ENCODE measurements around the gene PRAC1.
A peak's percentile ranks its signal among the peaks of the same experiment; 100 is the strongest.

Gene PRAC1

GRCh38 chr17:48729335-48730239 is 7.3 kb upstream of the PRAC1 start:
- Histone ChIP-seq H3K9me3 (replicated peaks; ENCODE audit: low read length) (no peaks in the 10 kb centered on the region), H3K4me3 (ENCODE audit: low read length) (no peak overlapping the region), H3K9ac (ENCODE audit: low read depth, low read length) (no peak overlapping the region), H3K4me1 (ENCODE audit: control insufficient read depth, insufficient read depth, low read length) (peaks cover 4% of the 10 kb centered on the region), H3K4me2 (ENCODE audit: low read length) (no peak overlapping the region), H3K36me3 (ENCODE audit: insufficient read depth, low read length) (no peaks in the 10 kb centered on the region), H3K27me3 (ENCODE audit: control insufficient read depth, insufficient read depth, low read length) (peaks cover 96% of the 10 kb centered on the region)

GRCh38 chr17:48728232-48729231 is 6.2 kb upstream of the PRAC1 start, which contains the start of gene HOXB13:
Gene HOXB13 (minus strand): TSS chr17:48728750. CDS start chr17:48728593, 157 bp downstream.
- H3K9ac ChIP-seq (ENCODE audit: low read depth, low read length), result no peak within 1 kb of the TSS
- peaks cover 4% of the 10 kb centered on the region for H3K4me1 ChIP-seq (ENCODE audit: control insufficient read depth, insufficient read depth, low read length)
- peak within 1 kb of the TSS; percentile 51 for H3K4me3 ChIP-seq (ENCODE audit: low read length)
- peaks cover 96% of the 10 kb centered on the region for H3K27me3 ChIP-seq (ENCODE audit: control insufficient read depth, insufficient read depth, low read length)
- H3K9me3 ChIP-seq (replicated peaks; ENCODE audit: low read length), result no peaks in the 10 kb centered on the region
- peak within 1 kb of the TSS; percentile 72 for H3K4me2 ChIP-seq (ENCODE audit: low read length)
- H3K36me3 ChIP-seq (ENCODE audit: insufficient read depth, low read length), result no peaks in the 10 kb centered on the region

GRCh38 chr17:48727415-48728175 is 5.3 kb upstream of the PRAC1 start:
- no peak overlapping the region for H3K4me2 ChIP-seq (ENCODE audit: low read length)
- H3K36me3 ChIP-seq (ENCODE audit: insufficient read depth, low read length), result no peaks in the 10 kb centered on the region
- H3K9me3 ChIP-seq (replicated peaks; ENCODE audit: low read length), result no peaks in the 10 kb centered on the region
- no peak overlapping the region for H3K9ac ChIP-seq (ENCODE audit: low read depth, low read length)
- peaks cover 96% of the 10 kb centered on the region for H3K27me3 ChIP-seq (ENCODE audit: control insufficient read depth, insufficient read depth, low read length)
- peaks cover 4% of the 10 kb centered on the region for H3K4me1 ChIP-seq (ENCODE audit: control insufficient read depth, insufficient read depth, low read length)
- no peak overlapping the region for H3K4me3 ChIP-seq (ENCODE audit: low read length)

DNA sequence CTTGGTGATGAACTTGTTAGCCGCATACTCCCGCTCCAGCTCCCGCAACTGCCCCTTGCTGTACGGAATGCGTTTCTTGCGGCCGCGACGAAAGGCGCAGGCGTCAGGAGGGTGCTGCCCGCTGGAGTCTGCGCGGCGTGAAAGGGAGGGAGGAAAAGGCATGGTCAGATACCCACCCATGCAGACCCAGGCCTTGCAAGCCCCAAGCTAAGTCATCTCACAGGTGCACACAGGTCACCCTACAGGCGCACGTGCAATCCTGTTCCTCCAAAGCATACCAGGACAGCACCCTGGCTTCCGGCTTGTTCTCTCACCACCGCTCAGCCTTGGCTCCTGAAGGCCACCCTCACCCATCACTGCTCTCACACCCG is 4.6 kb upstream of the PRAC1 start:
- Histone ChIP-seq H3K27me3 (ENCODE audit: control insufficient read depth, insufficient read depth, low read length) (peaks cover 96% of the 10 kb centered on the region), H3K9ac (ENCODE audit: low read depth, low read length) (no peak overlapping the region), H3K4me3 (ENCODE audit: low read length) (no peak overlapping the region), H3K36me3 (ENCODE audit: insufficient read depth, low read length) (no peaks in the 10 kb centered on the region), H3K4me1 (ENCODE audit: control insufficient read depth, insufficient read depth, low read length) (peaks cover 4% of the 10 kb centered on the region), H3K4me2 (ENCODE audit: low read length) (no peak overlapping the region), H3K9me3 (replicated peaks; ENCODE audit: low read length) (no peaks in the 10 kb centered on the region)

DNA sequence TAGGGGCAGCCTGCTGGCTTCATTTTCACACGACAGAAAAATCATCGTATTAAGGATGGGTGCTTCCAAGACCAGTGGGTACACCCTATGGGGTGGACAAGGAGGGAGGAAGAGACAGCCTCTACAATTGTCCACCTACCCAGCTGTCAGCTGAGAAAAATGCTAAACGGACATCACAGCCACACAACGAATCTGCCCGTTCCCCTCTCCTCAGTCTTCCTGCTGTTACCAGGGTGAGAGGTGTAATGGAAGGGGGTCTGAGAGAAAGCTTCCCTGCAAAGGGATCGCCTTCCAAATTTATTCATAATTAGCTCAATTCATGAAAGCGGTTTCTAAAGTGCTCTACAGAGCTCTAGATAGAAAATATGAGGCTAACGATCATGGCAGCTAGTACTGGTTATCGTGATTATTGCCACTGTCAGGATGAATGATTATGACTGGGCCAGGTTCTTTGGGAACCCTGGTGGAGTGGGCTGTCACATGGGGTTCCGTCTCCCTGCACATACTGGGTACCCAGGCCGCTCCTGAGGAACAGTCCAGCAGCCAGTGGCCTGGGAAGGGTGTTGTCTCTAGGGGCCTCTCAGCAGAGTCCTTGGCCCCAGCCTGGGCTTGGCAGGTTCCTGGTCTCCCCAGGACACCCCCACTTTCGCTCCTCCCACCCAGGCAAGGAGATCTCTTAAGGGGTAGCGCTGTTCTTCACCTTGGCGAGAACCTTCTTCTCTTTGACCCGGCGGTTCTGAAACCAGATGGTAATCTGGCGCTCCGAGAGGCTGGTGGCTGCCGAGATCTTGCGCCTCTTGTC is 4.0 kb upstream of the PRAC1 start:
- Histone ChIP-seq H3K9ac (ENCODE audit: low read depth, low read length) (no peak overlapping the region), H3K4me3 (ENCODE audit: low read length) (no peak overlapping the region), H3K4me1 (ENCODE audit: control insufficient read depth, insufficient read depth, low read length) (peaks cover 4% of the 10 kb centered on the region), H3K9me3 (replicated peaks; ENCODE audit: low read length) (no peaks in the 10 kb centered on the region), H3K36me3 (ENCODE audit: insufficient read depth, low read length) (no peaks in the 10 kb centered on the region), H3K4me2 (ENCODE audit: low read length) (no peak overlapping the region), H3K27me3 (ENCODE audit: control insufficient read depth, insufficient read depth, low read length) (peaks cover 95% of the 10 kb centered on the region)

DNA sequence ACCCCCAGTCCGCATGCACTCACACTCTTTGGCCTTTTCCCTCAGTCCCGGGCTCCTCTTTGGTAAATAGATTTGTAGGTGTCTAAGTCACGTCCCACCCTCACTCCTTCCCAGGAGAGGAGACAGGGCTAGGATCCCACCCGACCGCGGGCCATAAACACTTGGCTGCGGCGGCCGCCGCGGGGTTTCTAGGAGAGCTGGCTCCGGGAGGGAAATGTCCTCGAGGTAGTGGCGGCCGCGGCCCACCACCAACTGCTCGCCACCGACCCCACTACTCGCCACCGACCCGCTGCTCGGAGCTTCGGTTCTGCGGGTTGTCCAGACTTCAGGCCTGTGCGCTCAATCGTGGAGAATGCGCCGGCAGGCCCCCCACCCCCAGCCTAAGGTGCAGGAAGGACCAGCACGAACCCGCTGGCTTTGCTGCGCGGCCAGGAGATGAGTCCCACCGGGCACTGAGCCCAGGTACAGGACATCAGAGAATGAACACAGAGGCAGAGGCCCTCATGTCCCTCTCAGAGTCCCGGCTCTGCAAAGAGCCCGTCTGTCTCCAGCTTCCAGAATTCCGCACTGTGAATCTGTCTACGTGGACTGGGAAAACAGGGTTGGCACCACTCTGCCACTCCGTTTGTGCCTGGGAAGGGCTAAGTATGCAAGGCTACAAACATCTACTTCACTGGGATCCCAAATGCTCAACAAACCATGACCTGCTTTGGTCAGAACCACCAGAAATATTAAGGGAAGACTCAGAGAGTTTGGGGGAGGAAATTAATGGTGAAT is 3.2 kb upstream of the PRAC1 start:
- Histone ChIP-seq H3K4me1 (ENCODE audit: control insufficient read depth, insufficient read depth, low read length) (peaks cover 4% of the 10 kb centered on the region), H3K9me3 (replicated peaks; ENCODE audit: low read length) (no peaks in the 10 kb centered on the region), H3K9ac (ENCODE audit: low read depth, low read length) (no peak overlapping the region), H3K36me3 (ENCODE audit: insufficient read depth, low read length) (no peaks in the 10 kb centered on the region), H3K4me2 (ENCODE audit: low read length) (peak overlapping the region; percentile 52), H3K27me3 (ENCODE audit: control insufficient read depth, insufficient read depth, low read length) (peaks cover 96% of the 10 kb centered on the region), H3K4me3 (ENCODE audit: low read length) (no peak overlapping the region)

DNA sequence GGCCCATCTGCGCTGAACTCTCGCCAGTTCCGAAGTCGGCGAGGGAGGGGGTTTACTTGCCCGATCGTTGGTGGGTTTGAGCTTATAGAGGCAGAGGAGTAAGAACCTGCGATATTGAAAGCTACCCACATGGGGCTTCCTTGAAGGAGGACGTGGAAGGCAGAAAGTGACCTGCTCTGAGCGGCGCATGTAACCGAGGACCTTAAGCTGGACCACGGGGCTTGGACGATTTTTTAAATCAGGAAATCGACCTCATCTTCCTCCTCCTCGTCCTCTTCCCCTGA is 2.6 kb upstream of the PRAC1 start:
- H3K36me3 ChIP-seq (ENCODE audit: insufficient read depth, low read length), result no peaks in the 10 kb centered on the region
- no peak overlapping the region for H3K9ac ChIP-seq (ENCODE audit: low read depth, low read length)
- no peak overlapping the region for H3K4me3 ChIP-seq (ENCODE audit: low read length)
- H3K9me3 ChIP-seq (replicated peaks; ENCODE audit: low read length), result no peaks in the 10 kb centered on the region
- H3K27me3 ChIP-seq (ENCODE audit: control insufficient read depth, insufficient read depth, low read length), result peaks cover 96% of the 10 kb centered on the region
- peaks cover 4% of the 10 kb centered on the region for H3K4me1 ChIP-seq (ENCODE audit: control insufficient read depth, insufficient read depth, low read length)
- peak overlapping the region; percentile 52 for H3K4me2 ChIP-seq (ENCODE audit: low read length)

- Histone ChIP-seq H3K9ac (ENCODE audit: low read depth, low read length) (no peak overlapping the region), H3K4me1 (ENCODE audit: control insufficient read depth, insufficient read depth, low read length) (peaks cover 4% of the 10 kb centered on the region), H3K9me3 (replicated peaks; ENCODE audit: low read length) (no peaks in the 10 kb centered on the region), H3K27me3 (ENCODE audit: control insufficient read depth, insufficient read depth, low read length) (peaks cover 96% of the 10 kb centered on the region), H3K4me3 (ENCODE audit: low read length) (no peak overlapping the region), H3K4me2 (ENCODE audit: low read length) (peak overlapping the region; percentile 52), H3K36me3 (ENCODE audit: insufficient read depth, low read length) (no peaks in the 10 kb centered on the region)
Measured at GRCh38 chr17:48724251-48725003, 2.1 kb upstream of the PRAC1 start.

DNA sequence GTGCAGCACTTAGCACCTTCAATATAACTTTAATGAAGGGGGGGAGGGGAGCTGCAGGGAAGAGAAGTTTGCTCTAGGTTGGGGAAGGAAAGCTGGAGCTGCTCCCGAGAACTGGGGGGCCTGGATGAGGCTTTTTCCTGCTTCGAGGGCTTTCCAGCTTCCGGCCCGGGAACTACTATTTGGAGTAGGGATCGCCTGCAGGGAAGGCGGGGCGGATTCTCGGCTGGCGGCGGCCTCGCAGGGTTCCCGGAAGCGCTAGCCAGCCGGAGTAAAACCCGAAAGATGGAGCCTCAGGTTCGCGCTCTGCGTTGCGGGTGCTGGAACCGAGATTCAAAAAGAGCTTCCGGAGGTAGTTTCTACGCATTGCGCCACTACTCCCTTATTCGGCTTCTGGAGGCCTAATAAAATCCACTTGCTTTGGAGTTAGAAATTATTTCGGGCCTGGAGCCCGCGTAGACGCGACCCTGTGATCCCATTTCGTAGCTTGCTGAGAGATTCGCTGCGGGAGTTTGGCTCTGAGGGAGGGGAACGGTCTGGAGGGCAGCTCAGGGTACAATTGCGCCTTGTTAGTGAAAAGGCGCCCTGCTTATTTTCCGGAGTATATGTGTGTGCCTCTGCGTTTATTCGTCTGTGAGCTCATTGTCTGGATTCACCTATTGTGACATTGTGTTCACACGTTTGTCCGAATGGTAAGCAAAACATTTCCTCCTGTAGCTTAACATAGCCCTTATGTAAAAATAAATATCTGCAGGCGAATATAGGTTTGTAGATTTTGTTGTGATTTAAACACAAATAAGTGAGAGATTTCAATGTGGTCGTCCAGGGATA is 1.3 kb upstream of the PRAC1 start:
- Histone ChIP-seq H3K4me2 (ENCODE audit: low read length) (no peak overlapping the region), H3K36me3 (ENCODE audit: insufficient read depth, low read length) (no peaks in the 10 kb centered on the region), H3K4me3 (ENCODE audit: low read length) (no peak overlapping the region), H3K9ac (ENCODE audit: low read depth, low read length) (no peak overlapping the region), H3K9me3 (replicated peaks; ENCODE audit: low read length) (no peaks in the 10 kb centered on the region), H3K4me1 (ENCODE audit: control insufficient read depth, insufficient read depth, low read length) (peaks cover 4% of the 10 kb centered on the region), H3K27me3 (ENCODE audit: control insufficient read depth, insufficient read depth, low read length) (peaks cover 97% of the 10 kb centered on the region)

Measured in skeletal muscle satellite cell (primary cell).